SK-MEL-5 (cell line): Measurements from ENCODE around the gene PPP3R1. TPM values are rescaled to one million over a fixed set of nuclear protein-coding genes. Genes with fewer than 3 reads are reported as not detected.
A peak's percentile ranks its signal among the peaks of the same experiment; 100 is the strongest.
"Not testable (repeated sequence)": the region's sequence is repeated elsewhere in the genome, so short reads cannot be mapped to it uniquely, and the experiment has no call there.

Experiments
- DNase-seq: peaks from one replicate; pipeline ENCODE4 v3.0.0-alpha.2; 2016; ENCODE audit warnings: low read depth, low spot score
- in situ Hi-C: cut with HindIII; loops from 2 replicates; pipeline ENCODE4 v1.10.0; 2016; ENCODE audit warnings: low sequenced_read_pairs, high pct_unique_total_duplicates, low pct_unique_long_range_greater_than_20kb
- total RNA-seq: library from RNA; depleted of rRNA; stranded (reverse); fragments of >200 nt; shearing (Covaris generic); gene quantifications from 2 replicates; pipeline ENCODE4 v1.2.3, GENCODE V29; 2014

Gene PPP3R1
- total RNA-seq, 1 experiment from 2014 or later: 20.3 TPM

GRCh38 chr2:68176657-68177056 is 75.7 kb downstream of the PPP3R1 start:
- in situ Hi-C loops: no loop called here
- no peak for DNase-seq

- in situ Hi-C loops, DNase-seq: not testable (repeated sequence)
These were observed 77.1 kb downstream of the PPP3R1 start for GRCh38 chr2:68175210-68175609.

- in situ Hi-C loops: no loop called here
- no peak for DNase-seq
These were observed 79.2 kb downstream of the PPP3R1 start for GRCh38 chr2:68172990-68173700.

GRCh38 chr2:68172521-68172920 is 79.8 kb downstream of the PPP3R1 start:
- in situ Hi-C loops: no loop called here
- no peak for DNase-seq

- DNase-seq: no peak
These were observed 80.6 kb downstream of the PPP3R1 start for GRCh38 chr2:68171684-68172083.

GRCh38 chr2:68171146-68171545 is 81.2 kb downstream of the PPP3R1 start:
- in situ Hi-C loops: no loop called here
- DNase-seq: no peak

More at GRCh38 chr2:68171684-68172083, 80.6 kb downstream of the PPP3R1 start:
- in situ Hi-C loops: no loop called here

GRCh38 chr2:68169308-68169707 is 83.0 kb downstream of the PPP3R1 start:
- no peak for DNase-seq
- in situ Hi-C loops: no loop called here

- in situ Hi-C loops: no loop called here
- DNase-seq: no peak
These were observed 85.1 kb downstream of the PPP3R1 start for GRCh38 chr2:68167186-68167585.

- in situ Hi-C loops: no loop called here
- no peak for DNase-seq
These were observed 88.7 kb downstream of the PPP3R1 start for GRCh38 chr2:68163641-68164040.

- DNase-seq: no peak
- in situ Hi-C loops: no loop called here
These were observed 94.2 kb downstream of the PPP3R1 start for GRCh38 chr2:68158134-68158447.

GRCh38 chr2:68157402-68158133 is 94.8 kb downstream of the PPP3R1 start, which contains the start of gene PNO1:
Gene PNO1, plus strand, starts transcription at chr2:68157888. Its CDS starts 47 bp downstream, at chr2:68157935.
- in situ Hi-C loops: no loop called here
- DNase-seq: peak; percentile 96

GRCh38 chr2:68157002-68157401 is 95.3 kb downstream of the PPP3R1 start:
- no peak for DNase-seq
- in situ Hi-C loops: no loop called here

GRCh38 chr2:68156419-68156818 is 95.9 kb downstream of the PPP3R1 start:
- no peak for DNase-seq
- in situ Hi-C loops: no loop called here

GRCh38 chr2:68155618-68156017 is 96.7 kb downstream of the PPP3R1 start:
- DNase-seq: no peak
- in situ Hi-C loops: no loop called here

GRCh38 chr2:68152681-68153347 is 99.5 kb downstream of the PPP3R1 start:
- in situ Hi-C loops: no loop called here
- DNase-seq: no peak

- in situ Hi-C loops: no loop called here
- peak; percentile 47 for DNase-seq
These were observed 101.3 kb downstream of the PPP3R1 start for GRCh38 chr2:68151037-68151436.

GRCh38 chr2:68141875-68142274 is 110.5 kb downstream of the PPP3R1 start:
- in situ Hi-C loops: no loop called here

GRCh38 chr2:68135448-68136320 is 116.6 kb downstream of the PPP3R1 start:
- in situ Hi-C loops: no loop called here
- no peak for DNase-seq

More at GRCh38 chr2:68141875-68142274, 110.5 kb downstream of the PPP3R1 start:
- DNase-seq: no peak
